ENCODE results near the gene CELF3.

Gene CELF3

DNA sequence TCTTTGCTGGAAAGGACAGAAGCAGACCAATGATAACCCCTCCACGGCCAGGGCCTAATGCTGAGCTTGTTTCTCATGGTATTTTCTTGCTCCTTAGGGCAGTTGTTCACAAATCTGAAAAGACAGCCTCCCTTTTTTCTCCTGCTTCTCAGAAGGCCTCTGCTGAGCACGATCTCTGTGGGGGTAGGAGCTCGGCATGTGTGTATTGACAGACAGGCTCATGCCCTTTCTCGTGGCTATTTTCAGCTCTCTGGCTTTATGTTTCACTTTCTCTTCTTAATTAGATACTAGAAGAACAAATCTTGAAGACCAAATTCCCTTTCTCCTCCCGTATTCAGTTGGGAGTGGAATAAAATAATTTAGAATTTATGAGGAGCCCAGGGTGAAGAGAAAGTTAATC is 4.0 kb upstream of the CELF3 start:
- no peak overlapping the region for H3K27ac ChIP-seq (ENCODE audit: low read depth, low read length)
- H3K36me3 ChIP-seq (ENCODE audit: insufficient read depth, low read length) = no peaks in the 10 kb centered on the region
- H3K79me2 ChIP-seq (ENCODE audit: control insufficient read depth, insufficient read depth, low read length, unreplicated experiment) = no peaks in the 10 kb centered on the region
- peaks cover 82% of the 10 kb centered on the region for H3K27me3 ChIP-seq (ENCODE audit: insufficient read depth, low read length)
- peaks cover 13% of the 10 kb centered on the region for H3K4me1 ChIP-seq (ENCODE audit: control insufficient read depth, insufficient read depth, low read length, unreplicated experiment)
- peak overlapping the region; percentile 52 for H2AFZ ChIP-seq (ENCODE audit: low read length, unreplicated experiment)
- peak overlapping the region; percentile 77 for H3K4me3 ChIP-seq (ENCODE audit: low read depth, low read length)

DNA sequence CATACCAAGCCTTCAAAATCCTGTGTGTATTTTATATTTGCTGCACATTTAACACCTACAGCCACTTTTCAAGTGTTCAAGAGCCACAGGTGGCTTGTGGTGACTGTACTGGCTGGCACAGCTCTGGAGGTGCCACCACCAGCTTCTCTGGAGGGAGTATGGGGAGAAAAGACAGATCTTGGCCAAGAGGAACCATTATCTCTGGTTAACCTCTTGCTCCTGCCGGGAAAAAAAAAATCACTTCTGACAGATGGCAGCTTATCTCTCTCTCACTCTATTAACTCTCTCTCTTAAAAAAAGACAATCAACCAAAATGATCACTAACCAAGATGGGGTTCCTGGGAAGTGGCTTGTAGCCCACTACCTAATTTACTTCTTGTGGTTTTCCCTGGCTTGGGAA is 3.5 kb upstream of the CELF3 start:
- peak overlapping the region; percentile 52 for H2AFZ ChIP-seq (ENCODE audit: low read length, unreplicated experiment)

DNA sequence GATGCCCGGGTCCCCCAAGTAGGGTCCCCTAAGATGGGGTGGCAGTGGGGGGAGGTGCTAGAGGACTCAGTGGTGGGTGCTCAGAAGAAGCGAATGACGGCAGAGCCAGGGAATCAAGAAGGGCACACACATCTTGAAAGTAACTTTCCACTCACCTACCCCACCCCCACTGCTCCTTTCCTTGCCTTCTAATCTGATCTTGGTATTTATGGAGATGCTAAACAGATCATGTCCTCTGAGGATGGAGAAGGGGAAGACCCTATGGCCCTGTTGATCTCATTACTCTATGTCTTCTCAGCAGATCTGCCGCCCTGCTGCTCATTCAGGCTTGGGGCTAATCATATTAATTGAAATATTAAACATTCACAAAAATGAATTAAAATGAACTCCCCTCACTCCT is 2.1 kb upstream of the CELF3 start:
- Histone ChIP-seq H2AFZ (ENCODE audit: low read length, unreplicated experiment) (no peak overlapping the region), H3K4me1 (ENCODE audit: control insufficient read depth, insufficient read depth, low read length, unreplicated experiment) (peaks cover 13% of the 10 kb centered on the region), H3K36me3 (ENCODE audit: insufficient read depth, low read length) (no peaks in the 10 kb centered on the region), H3K27ac (ENCODE audit: low read depth, low read length) (no peak overlapping the region), H3K4me3 (ENCODE audit: low read depth, low read length) (no peak overlapping the region), H3K79me2 (ENCODE audit: control insufficient read depth, insufficient read depth, low read length, unreplicated experiment) (no peaks in the 10 kb centered on the region), H3K27me3 (ENCODE audit: insufficient read depth, low read length) (peaks cover 90% of the 10 kb centered on the region)

More for the DNA sequence above, 3.5 kb upstream of the CELF3 start:
- peak overlapping the region; percentile 77; the same call in 1 of the 2 replicates for H3K4me3 ChIP-seq (ENCODE audit: low read depth, low read length)
- H3K4me1 ChIP-seq (ENCODE audit: control insufficient read depth, insufficient read depth, low read length, unreplicated experiment) = peaks cover 13% of the 10 kb centered on the region
- H3K79me2 ChIP-seq (ENCODE audit: control insufficient read depth, insufficient read depth, low read length, unreplicated experiment) = no peaks in the 10 kb centered on the region
- H3K36me3 ChIP-seq (ENCODE audit: insufficient read depth, low read length) = no peaks in the 10 kb centered on the region
- H3K27me3 ChIP-seq (ENCODE audit: insufficient read depth, low read length) = peaks cover 86% of the 10 kb centered on the region
- H3K27ac ChIP-seq (ENCODE audit: low read depth, low read length) = no peak overlapping the region

DNA sequence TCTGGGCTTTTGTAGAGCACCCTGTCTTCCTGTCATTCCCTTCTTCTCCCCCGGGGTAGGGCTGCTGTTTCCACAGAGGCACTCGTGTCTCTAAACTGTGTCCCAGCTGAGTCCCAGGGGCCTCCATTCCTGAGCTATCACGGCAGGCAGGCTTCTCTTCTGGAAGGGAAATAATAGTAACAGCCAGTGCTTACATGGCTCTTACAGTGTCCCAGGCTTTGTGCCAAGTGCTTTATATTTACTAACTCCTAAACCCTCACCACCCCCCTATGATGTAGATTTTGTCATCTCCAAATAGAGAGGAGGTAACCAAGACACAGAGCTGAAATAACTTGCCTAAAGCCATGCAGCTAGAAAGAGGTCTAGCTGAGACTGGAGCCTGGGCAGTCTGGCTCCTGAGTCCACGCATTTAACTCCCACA is 1.4 kb upstream of the CELF3 start:
- peaks cover 94% of the 10 kb centered on the region for H3K27me3 ChIP-seq (ENCODE audit: insufficient read depth, low read length)

GRCh38 chr1:151716405-151716762 is 219 bp downstream of the CELF3 start:
- H2AFZ ChIP-seq (ENCODE audit: low read length, unreplicated experiment) = no peak overlapping the region
- no peak overlapping the region for H3K27ac ChIP-seq (ENCODE audit: low read depth, low read length)
- H3K27me3 ChIP-seq (ENCODE audit: insufficient read depth, low read length) = peaks cover 88% of the 10 kb centered on the region
- H3K36me3 ChIP-seq (ENCODE audit: insufficient read depth, low read length) = no peaks in the 10 kb centered on the region
- H3K4me3 ChIP-seq (ENCODE audit: low read depth, low read length) = no peak overlapping the region
- peaks cover 8% of the 10 kb centered on the region for H3K4me1 ChIP-seq (ENCODE audit: control insufficient read depth, insufficient read depth, low read length, unreplicated experiment)
- H3K79me2 ChIP-seq (ENCODE audit: control insufficient read depth, insufficient read depth, low read length, unreplicated experiment) = no peaks in the 10 kb centered on the region

More for the DNA sequence above, 1.4 kb upstream of the CELF3 start:
- no peak overlapping the region for H2AFZ ChIP-seq (ENCODE audit: low read length, unreplicated experiment)
- H3K79me2 ChIP-seq (ENCODE audit: control insufficient read depth, insufficient read depth, low read length, unreplicated experiment) = no peaks in the 10 kb centered on the region
- no peaks in the 10 kb centered on the region for H3K36me3 ChIP-seq (ENCODE audit: insufficient read depth, low read length)
- no peak overlapping the region for H3K4me3 ChIP-seq (ENCODE audit: low read depth, low read length)
- peaks cover 13% of the 10 kb centered on the region for H3K4me1 ChIP-seq (ENCODE audit: control insufficient read depth, insufficient read depth, low read length, unreplicated experiment)
- no peak overlapping the region for H3K27ac ChIP-seq (ENCODE audit: low read depth, low read length)

DNA sequence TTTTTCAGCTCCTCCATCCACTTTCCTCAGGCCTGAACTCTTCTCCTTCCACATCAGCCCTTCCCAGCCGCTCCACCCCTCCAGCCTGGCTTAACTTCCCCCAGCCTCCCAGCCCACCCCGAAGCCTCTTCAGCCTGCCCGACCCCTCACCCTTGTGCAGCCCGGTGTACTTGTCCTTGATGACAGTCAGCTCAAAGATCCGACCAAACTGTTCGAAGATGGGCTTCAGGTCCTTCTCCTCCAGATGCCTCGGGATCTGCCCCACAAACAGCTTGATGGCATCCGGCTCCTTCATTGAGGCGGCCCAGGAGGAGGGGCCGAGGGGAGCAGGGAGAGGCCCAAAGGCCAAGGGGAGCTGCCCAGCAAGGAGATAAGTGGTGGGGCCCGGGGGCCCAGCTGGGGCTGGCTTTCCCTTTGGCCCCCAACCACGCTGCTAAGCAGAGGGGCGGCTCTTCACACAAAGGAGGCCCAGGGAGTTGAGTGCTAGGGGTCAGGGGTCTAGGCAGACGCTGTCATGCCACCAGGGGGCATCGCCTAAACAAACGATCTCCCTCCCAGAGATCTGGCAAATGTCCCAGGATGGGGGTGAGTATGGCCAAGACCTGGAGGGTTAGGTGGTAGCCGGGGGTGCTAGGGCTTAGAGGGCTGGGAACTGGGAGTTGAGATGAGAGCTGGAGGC is 738 bp downstream of the CELF3 start:
- Histone ChIP-seq H3K4me3 (ENCODE audit: low read depth, low read length) (no peak overlapping the region), H3K4me1 (ENCODE audit: control insufficient read depth, insufficient read depth, low read length, unreplicated experiment) (peaks cover 5% of the 10 kb centered on the region), H2AFZ (ENCODE audit: low read length, unreplicated experiment) (no peak overlapping the region), H3K27ac (ENCODE audit: low read depth, low read length) (no peak overlapping the region), H3K79me2 (ENCODE audit: control insufficient read depth, insufficient read depth, low read length, unreplicated experiment) (no peaks in the 10 kb centered on the region), H3K27me3 (ENCODE audit: insufficient read depth, low read length) (peaks cover 85% of the 10 kb centered on the region), H3K36me3 (ENCODE audit: insufficient read depth, low read length) (no peaks in the 10 kb centered on the region)

- H2AFZ ChIP-seq (ENCODE audit: low read length, unreplicated experiment) = no peak overlapping the region
- H3K27me3 ChIP-seq (ENCODE audit: insufficient read depth, low read length) = peaks cover 77% of the 10 kb centered on the region
- H3K36me3 ChIP-seq (ENCODE audit: insufficient read depth, low read length) = no peaks in the 10 kb centered on the region
- no peak overlapping the region for H3K4me3 ChIP-seq (ENCODE audit: low read depth, low read length)
- no peaks in the 10 kb centered on the region for H3K79me2 ChIP-seq (ENCODE audit: control insufficient read depth, insufficient read depth, low read length, unreplicated experiment)
- no peak overlapping the region for H3K27ac ChIP-seq (ENCODE audit: low read depth, low read length)
- no peaks in the 10 kb centered on the region for H3K4me1 ChIP-seq (ENCODE audit: control insufficient read depth, insufficient read depth, low read length, unreplicated experiment)
Observed at GRCh38 chr1:151714820-151715725, 1.5 kb downstream of the CELF3 start.

DNA sequence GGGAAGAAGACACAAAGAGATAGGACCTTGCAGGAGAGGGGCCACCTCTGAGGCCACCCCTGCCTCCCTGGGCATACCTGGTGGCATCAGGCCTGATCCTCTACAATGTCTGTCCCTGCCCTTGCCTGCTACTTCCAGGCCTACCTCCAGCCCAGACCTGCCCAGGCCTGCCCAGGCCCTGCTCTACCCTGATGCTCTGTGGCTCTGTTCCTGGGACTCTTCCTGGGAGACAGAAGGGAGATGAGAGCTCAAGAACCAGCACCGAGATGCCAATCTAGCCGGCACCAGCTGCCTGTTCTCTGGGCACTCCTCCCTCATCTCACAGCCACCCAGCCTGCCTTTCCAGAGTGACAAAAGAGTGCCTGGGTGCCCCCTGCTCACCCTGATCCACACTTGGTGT is 2.7 kb downstream of the CELF3 start:
- Histone ChIP-seq H3K27me3 (ENCODE audit: insufficient read depth, low read length) (peaks cover 65% of the 10 kb centered on the region), H3K36me3 (ENCODE audit: insufficient read depth, low read length) (no peaks in the 10 kb centered on the region), H3K4me1 (ENCODE audit: control insufficient read depth, insufficient read depth, low read length, unreplicated experiment) (no peaks in the 10 kb centered on the region), H3K27ac (ENCODE audit: low read depth, low read length) (no peak overlapping the region), H3K4me3 (ENCODE audit: low read depth, low read length) (no peak overlapping the region), H3K79me2 (ENCODE audit: control insufficient read depth, insufficient read depth, low read length, unreplicated experiment) (no peaks in the 10 kb centered on the region), H2AFZ (ENCODE audit: low read length, unreplicated experiment) (no peak overlapping the region)

GRCh38 chr1:151713044-151713443 is 3.6 kb downstream of the CELF3 start:
- no peak overlapping the region for H3K27ac ChIP-seq (ENCODE audit: low read depth, low read length)
- peaks cover 57% of the 10 kb centered on the region for H3K27me3 ChIP-seq (ENCODE audit: insufficient read depth, low read length)
- no peaks in the 10 kb centered on the region for H3K79me2 ChIP-seq (ENCODE audit: control insufficient read depth, insufficient read depth, low read length, unreplicated experiment)
- no peak overlapping the region for H2AFZ ChIP-seq (ENCODE audit: low read length, unreplicated experiment)
- H3K4me3 ChIP-seq (ENCODE audit: low read depth, low read length) = no peak overlapping the region
- no peaks in the 10 kb centered on the region for H3K4me1 ChIP-seq (ENCODE audit: control insufficient read depth, insufficient read depth, low read length, unreplicated experiment)
- H3K36me3 ChIP-seq (ENCODE audit: insufficient read depth, low read length) = no peaks in the 10 kb centered on the region

DNA sequence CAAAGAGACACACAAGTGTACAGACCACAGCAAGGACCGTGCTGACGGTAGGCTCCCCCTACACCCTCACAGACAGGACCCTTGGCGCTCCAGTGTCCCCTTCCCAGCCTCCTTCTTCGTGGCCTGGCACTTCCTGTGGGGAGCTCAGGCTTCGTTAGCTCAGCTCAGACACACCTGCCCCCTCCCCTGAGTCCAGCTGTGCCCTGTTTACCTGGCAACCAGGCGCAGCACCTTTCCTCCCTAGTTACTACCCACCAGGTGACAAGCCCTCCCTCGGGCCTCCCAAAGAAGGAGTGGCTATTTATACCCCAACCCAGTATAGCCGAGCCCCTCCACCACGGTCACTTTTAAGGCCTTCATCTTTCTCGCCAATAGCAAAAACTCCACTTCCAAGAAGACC is 4.7 kb downstream of the CELF3 start:
- Histone ChIP-seq H3K79me2 (ENCODE audit: control insufficient read depth, insufficient read depth, low read length, unreplicated experiment) (no peaks in the 10 kb centered on the region), H3K27me3 (ENCODE audit: insufficient read depth, low read length) (peaks cover 46% of the 10 kb centered on the region), H3K4me1 (ENCODE audit: control insufficient read depth, insufficient read depth, low read length, unreplicated experiment) (no peaks in the 10 kb centered on the region), H3K4me3 (ENCODE audit: low read depth, low read length) (no peak overlapping the region), H3K27ac (ENCODE audit: low read depth, low read length) (no peak overlapping the region), H2AFZ (ENCODE audit: low read length, unreplicated experiment) (no peak overlapping the region), H3K36me3 (ENCODE audit: insufficient read depth, low read length) (no peaks in the 10 kb centered on the region)

Measured in ACC112 (cell line).